NCI-H345 treated with DMSO at 0.1 percent for 48 hours (cell line): Measurements from ENCODE around the gene SKIL.

Experiments
- DNase-seq: peaks from one replicate; lab custom pipeline; 2025; ENCODE audit not compliant: unreplicated experiment; lab: John Stamatoyannopoulos, UW

Gene SKIL

DNA sequence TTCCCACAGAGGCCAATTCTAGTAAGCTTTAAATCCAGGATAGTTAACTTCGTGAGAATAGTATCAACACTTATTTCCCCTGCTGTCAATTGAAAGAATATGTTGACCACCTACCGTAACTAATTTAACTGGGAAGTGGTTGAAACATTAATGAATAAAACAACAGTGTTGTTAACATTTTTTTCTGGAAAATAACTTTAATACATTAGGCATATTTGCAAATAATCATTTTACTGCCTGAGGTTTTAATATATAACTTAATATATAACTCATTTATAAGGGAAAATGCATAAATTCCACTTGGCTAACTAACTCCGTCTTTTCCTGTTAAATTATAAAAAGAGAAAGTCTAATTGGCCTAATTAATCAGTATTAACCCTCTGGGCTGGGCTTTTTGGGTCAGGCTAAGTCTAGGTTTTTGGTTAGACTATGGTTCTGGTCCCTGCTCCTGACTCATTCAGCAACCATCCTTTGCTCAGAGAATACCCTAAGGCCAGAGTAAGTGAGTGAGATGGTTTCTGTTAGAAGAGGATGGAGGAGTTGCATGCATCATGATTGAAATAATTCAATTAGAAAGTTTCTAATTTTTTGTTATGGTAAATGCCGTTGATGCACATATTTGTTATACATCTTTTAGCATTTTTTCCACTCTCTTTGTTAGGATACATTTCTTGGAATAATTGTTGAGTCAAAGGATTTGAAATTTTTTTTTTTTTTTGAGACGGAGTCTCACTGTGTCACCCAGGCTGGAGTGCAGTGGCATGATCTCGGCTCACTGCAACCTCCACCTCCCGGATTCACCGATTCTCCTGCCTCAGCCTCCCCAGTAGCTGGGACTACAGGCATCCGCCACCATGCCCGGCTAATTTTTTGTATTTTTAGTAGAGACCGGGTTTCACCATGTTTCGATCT lies 10.8 kb upstream of the SKIL start:
- no peak for DNase-seq

DNA sequence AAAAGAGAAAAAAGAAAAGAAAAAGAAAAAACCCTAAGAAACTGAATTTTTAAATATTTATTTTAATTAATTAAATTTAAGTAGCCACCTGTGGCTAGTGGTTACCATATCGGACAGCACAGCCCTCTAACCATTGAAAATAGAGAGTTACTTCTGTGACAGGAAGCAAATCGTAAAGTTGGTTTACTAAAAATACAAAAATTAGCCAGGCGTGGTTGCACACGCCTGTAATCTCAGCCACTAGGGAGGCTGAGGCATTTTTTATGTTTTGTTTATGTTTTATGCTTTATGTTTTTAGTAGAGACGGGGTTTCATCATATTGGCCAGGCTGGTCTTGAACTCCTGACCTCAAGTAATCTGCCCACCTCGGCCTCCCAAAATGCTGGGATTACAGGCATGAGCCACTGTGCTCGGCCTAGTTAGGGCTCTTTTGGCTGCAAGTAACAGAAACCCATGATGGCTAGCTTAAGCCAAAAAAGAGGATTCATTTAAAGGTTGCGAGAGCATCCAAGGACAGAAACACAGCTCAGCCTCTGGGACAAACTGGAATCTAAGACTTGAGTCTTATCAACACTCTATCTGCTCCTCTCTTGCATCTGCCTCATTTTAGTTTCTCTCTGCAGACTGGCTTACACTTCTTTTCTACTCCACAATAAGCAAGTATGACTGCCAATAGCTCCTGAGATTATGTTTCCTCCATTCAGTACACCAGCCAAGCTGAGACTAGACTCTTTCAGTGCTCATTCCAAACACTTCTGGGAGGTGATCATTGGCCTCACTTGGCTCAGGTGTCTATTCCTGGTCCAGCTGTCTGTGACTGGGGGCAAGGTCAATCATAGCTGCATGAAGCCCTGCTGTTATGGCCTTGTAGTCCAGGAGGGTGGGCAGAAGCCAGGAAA lies 6.8 kb upstream of the SKIL start:
- no peak for DNase-seq

DNA sequence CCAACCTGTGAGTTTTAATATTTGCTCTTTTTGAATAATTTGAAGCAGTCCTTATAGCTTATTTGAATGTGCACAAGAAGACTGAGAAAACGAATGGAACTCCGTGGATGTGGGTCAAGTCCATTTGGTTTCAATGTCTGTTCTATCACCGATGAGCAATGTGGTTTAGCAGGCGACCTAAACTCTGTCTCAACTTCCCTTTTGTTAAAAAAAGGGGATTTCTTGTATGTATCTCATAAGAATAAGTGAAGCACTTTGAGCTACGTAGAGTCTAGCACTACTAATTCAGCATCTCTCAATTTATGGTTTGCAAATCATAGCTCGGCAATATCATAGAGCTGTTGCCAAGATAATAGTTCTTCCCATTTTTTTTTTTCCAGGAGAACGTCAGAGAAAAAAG lies 4.6 kb upstream of the SKIL start:
- DNase-seq, result no peak

DNA sequence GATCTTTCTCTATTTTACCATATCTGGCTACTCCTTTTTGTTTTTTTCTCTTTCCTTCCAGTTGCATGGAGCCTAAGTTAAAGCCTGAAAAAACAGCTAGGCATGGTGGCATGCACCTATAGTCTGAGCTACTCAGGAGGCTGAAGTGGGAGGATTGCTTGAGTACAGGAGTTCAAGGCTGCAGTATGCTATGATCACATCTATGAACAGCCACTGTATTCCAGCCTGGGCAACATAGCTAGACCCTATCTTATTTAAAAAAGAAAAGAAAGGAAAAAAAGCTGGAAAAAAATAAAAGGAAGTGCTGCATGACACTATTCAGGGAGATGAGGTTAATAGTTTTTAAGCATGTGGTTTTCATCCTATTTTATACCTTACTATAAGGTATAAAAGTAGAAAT lies 4.0 kb upstream of the SKIL start:
- no peak for DNase-seq

DNA sequence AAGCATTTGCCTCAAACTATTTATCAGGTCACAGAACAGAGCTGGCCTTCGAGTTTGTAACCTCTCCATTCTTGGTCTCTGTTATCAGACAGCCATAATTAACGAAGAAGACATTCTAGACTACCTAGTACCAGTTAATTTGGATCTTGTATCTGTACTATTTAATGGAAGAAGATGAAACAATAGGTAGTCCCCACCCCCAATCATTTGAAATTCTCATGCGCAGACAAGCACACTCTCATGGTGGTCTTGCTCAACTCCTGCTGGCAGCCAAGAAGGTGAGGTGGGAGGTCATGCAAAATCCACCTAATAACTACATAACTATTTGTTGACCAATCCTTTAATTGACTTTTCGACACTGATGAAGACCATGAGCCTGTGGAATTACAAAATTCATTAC lies 2.8 kb upstream of the SKIL start:
- no peak for DNase-seq

DNA sequence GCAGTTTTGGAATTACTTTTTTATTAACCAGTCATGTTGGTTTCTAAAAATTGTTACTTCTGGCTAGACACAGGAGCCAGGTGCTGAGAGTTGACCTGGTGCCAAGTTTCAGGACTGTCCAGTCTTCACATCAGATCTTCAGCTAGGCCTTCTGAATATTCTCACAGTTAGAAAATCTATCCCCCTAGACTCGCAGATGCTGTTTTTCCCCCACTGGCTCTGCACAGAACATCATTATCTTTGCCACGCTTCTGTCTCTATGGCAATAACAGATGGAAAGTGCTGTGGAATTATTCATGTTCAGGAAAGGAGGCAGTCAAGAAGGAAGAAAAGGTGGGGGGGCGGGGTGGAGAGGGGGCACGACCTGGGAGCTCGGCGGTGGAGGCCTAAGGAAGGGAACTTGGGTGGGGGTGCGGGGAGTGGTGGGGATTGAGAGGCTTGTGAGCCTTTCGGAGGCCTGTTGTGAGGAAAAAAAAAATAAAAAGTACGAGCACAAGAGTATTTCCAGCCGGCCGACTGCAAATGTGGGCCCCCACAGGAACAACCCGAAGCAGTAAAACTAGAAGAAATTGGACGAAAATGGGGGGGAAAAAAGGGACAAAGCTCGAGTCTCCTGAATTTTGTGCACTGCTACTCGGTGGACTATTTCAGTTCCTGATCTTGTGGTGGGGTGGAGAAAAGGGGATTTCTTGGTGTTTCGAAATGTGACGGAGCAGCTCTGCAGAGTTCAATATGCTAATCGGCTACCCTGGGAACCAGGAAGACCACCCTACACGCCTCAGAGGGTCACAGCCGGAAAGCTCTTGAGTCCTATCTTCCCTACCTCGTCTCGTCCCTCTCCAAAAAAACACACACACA lies 1.5 kb upstream of the SKIL start:
- DNase-seq, result no peak

DNA sequence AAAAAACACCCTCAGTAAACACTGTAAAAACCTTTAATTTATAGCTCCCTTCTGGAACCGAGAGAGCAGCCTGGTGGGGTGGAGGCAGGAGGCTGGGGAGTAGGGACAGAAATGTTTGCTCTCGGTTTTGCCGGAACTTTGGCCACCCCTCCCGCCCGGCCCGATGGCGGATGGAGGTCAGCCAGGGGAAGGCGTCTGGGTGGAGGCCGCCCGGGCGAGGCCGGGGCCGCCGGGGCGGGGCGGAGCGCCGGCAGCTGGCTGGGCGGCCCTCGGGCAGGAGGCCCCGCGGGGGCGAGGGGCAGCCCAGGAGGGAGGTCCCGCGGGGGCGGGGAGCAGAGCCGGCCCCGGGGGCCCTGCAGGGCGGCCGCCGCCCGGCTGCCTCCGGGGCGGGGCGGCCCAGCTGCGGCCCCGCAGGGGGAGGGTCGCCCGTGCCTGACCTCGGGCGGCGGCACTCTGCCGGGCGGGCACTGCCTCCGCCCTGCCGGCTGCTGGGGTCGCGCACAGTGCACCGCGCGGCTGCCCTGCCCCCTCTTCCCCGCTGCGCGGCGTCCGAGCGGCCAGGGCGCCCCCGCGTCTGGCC lies 829 bp upstream of the SKIL start:
- no peak for DNase-seq

DNA sequence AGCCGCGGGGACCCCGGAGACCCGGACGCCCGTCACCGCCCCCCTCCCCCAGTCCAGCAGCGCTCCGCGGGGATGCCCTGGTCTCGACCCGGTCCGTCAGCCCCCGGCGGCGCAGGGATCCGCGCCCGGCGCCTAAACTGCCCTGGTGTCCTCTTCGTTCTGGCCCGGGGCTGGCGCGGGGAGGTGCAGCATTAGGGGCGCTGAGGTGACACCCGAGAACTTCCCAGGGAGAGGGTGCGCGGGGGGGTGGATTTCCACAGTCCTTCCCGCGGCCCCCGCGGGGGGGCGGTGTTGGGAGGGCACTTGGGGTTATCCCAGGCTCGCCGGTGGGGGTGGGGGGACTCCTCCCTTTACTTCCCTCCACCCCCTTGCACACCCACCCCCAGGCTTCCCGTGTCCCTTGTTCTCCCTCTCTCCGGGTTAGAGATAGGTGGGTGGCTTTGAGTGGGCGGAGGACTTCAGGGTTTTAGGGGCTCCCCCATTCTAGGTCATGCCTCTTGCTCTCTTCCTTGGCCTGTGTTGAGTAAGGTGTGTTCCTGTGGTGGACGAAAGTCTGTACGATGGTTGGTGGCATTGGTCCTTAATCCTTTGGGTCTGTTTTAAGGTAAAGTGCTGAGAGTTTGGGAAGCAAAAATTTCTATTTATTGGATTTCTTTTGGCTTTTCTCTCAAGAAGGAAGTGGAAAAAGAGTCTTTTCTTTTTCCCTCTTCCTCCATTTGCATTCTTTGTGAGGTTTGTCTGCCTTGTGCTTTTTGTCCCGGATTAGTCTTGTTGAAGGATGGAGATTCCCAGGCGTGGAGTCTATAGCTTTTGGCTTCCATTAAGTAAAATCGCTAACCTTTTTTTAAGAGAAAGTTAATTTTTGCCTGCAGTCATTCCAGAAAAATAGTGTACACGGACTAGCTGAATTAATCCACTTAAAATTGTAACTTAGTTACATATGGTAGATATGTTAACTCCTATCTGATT lies 811 bp downstream of the SKIL start:
- no peak for DNase-seq

DNA sequence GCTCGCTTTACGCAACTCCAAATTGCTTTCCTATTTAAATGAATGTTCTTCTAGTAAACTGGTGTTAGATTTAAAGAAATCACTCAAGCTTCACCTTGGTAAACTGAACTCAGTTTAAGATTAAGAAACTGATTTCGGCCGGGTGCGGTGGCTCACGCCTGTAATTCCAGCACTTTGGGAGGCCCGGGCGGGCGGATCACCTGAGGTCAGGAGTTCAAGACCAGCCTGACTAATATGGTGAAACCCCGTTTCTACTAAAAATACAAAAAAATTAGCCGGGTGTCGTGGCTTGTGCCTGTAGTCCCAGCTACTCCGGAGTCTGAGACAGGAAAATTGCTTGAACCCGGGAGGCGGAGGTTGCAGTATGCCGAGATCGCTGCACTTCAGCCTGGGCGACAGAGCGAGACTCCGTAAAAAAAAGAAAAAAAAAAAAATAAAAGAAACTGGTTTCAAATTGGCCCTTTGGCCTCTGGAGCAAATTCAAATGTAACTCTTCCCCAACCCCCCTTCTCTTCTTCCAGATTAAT lies 1.7 kb downstream of the SKIL start:
- DNase-seq, result no peak

DNA sequence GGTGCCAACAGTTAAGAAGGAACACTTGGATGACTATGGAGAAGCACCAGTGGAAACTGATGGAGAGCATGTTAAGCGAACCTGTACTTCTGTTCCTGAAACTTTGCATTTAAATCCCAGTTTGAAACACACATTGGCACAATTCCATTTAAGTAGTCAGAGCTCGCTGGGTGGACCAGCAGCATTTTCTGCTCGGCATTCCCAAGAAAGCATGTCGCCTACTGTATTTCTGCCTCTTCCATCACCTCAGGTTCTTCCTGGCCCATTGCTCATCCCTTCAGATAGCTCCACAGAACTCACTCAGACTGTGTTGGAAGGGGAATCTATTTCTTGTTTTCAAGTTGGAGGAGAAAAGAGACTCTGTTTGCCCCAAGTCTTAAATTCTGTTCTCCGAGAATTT lies 3.0 kb downstream of the SKIL start:
- no peak for DNase-seq

DNA sequence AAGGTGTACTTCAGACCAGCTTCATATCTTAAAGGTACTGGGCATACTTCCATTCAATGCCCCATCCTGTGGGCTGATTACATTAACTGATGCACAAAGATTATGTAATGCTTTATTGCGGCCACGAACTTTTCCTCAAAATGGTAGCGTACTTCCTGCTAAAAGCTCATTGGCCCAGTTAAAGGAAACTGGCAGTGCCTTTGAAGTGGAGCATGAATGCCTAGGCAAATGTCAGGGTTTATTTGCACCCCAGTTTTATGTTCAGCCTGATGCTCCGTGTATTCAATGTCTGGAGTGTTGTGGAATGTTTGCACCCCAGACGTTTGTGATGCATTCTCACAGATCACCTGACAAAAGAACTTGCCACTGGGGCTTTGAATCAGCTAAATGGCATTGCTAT lies 3.4 kb downstream of the SKIL start:
- DNase-seq, result no peak

DNA sequence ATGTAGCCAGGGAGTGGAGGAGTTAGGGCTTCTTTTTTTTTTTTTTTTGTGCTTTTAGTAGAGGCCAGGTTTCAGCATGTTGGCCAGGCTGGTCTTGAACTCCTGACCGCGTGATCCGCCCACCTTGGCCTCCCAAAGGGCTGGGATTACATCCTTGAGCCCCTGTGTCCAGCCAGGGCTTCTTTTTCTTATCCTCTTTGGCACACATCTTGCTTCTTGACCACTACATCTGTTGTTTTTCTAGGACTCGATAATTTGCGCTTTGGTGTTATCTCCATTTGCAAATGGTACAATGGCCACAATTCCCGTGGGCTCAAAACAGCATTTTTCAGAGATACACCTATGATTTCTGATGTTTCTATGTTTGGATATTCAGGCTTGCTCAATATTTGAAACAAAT lies 4.2 kb downstream of the SKIL start:
- DNase-seq, result no peak

DNA sequence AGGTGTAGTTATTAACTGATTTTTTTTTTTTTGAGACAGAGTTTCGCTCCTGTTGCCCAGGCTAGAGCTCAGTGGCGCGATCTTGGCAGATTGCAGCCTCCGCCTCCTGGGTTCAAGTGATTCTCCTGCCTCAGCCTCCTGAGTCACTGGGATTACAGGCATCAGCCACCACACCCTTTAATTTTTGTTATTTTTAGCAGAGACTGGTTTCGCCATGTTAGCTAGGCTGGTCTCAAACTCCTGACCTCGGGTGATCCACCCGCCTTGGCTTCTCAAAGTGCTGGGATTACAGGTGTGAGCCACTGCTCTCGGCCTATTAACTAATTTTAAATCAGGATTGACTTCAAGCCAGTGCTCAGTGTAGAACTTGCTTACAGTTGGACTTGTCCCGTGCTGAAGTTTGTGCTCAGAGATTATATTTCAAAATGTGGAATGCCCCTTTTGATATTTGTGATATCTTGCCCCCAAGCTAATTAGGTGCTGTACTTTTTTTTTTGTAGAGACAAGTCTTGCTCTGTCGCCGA lies 6.0 kb downstream of the SKIL start:
- DNase-seq, result no peak

DNA sequence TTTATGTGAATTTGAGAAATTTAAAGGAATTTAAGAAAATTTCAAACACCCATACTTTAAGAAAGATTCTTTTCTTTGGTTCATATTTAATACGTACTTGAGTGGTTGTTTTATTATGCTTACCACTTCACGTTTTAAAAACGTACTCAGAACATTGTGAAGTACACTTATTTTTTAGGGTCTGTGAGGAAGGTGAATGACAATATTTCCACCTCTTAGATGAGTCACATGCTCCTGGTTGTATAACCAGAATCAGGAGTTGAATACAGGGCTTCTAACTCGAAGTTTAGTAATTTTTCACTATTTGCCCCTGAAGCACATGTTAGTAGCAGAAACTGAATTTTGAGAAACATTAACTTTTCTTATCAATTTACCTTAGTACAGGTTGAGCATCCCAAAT lies 7.5 kb downstream of the SKIL start:
- no peak for DNase-seq

DNA sequence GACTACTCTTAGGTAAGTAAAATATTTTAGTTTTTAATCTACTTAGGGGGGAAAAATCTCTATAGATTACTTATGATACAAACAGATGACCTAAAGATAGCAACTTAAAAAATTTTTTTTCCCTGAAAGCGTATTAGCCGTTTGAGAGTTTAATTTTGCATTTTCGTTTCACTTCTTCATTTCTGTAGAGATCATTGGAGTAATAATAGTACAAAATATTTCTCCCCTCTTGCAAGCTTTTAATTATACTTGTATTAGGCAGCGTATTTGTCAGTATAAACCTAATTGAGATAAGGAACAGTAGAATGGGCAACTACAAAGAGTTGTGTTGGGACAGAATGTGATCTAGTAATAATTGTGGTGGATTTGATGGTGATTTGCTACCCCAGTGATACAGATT lies 10.3 kb downstream of the SKIL start:
- no peak for DNase-seq

DNA sequence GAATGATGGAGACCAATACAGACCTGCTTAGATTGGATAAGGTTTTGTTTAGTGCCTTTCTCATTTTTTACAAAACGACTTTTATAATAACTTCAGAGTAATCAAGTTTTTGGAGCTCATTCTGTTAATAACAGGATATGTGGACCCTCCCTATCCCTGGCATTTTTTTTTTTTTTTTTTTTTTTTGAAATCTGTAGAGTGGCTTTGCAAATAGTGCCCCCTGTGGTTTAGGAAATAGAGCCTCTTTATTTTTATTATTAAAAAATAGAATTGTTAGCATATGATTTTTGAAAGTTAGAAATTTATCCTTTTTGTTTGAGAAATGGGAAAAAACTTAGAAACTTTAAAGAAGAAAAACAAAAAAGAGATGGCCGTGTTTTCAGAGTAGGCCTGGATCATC lies 11.4 kb downstream of the SKIL start:
- no peak for DNase-seq

DNA sequence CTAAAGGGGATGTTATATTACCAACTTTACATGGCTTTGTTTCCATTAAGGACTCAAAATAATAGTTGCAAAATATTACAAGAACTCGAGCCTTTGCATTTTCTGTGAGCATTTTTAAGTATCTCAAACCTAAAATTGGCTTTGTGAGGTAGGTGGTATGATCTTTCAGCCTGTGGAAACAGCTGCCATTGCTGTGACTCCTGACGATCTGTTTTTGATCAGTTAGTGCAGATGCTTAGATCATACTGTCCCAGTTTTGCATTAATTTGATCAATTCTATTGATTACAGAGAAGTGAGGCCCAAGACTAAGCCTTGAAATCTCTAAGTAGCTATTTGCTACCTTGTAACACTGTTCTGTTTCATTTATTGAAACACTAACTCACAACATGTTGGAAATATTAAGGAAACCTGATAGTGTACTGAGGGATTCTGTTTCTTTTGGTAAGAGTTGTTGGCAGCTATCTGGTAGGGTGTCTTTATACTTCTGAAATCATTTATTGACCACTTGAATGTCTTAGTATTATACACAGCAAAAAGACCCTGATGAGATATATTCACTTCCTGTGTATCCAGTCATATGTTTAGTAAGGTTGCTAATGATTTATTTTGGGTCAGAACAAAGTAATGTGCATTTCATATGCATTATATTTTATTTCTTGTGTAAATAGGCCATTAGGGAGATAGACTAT lies 14.8 kb downstream of the SKIL start:
- no peak for DNase-seq

DNA sequence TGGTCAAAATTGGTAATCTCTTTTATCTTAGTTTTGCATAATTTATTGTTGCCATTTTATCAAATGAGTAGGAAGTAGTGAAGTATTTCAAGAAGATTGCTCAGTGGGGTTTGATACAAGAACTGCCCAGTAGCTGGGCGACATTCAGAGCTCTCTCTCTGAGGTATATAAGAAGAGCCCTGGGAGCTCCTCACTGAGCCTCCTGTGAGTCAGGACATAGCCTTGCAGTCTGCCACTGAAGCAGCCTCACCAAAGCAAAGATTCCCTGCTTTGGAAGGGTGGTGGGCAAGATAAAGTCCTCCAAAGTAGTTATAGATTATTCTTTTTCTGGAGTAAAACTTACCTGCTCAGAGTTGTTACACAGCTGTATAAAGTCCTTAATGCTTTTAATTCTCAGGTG lies 26.1 kb downstream of the SKIL start:
- DNase-seq, result no peak

DNA sequence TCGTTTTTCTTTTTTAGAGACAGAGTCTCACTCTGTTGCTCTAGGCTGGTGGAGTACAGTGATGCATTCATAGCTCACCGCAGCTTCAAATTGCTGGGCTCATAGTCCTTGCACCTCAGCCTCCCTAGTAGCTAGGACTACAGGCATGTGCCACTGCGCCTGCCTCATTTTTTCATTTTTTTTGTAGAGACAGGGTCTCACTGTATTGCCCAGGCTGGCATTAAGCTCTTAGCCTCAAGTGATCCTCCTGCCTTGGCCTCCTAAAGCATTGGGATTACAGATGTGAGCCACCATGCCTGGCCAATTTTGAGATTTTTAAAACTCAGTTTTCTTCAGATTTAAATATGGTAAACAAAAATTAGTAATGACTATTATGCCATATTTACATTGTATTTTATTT lies 29.0 kb downstream of the SKIL start:
- no peak for DNase-seq
